Measurements from ENCODE around the gene LSP1. TPM values are rescaled to one million over a fixed set of nuclear protein-coding genes. Genes with fewer than 3 reads are reported as not detected.
A peak's percentile ranks its signal among the peaks of the same experiment; 100 is the strongest.

Gene LSP1
- total and polyA plus RNA-seq, 2 of the 13 experiments (the other 11 are each of a cell fraction or from before 2014, with no cell fraction given), result 0.59 to 1.00 TPM

GRCh38 chr11:1877211-1878136, 24.6 kb downstream of the LSP1 start (continued):
- TF ChIP-seq ARID3A (IDR thresholded peaks at IDR 0.05; ENCODE audit: low read depth, low read length) (no peak), ZFP91 (CRISPR knock-in tag; IDR thresholded peaks at IDR 0.05; ENCODE audit: borderline replicate concordance) (peak; percentile 22; the same call in 1 of the 2 replicates), SNAI1 (CRISPR knock-in tag; IDR thresholded peaks at IDR 0.05; ENCODE audit: borderline replicate concordance) (no peak), ZNF670 (CRISPR knock-in tag; IDR thresholded peaks at IDR 0.05; ENCODE audit: borderline replicate concordance) (no peak), ZSCAN5A (CRISPR knock-in tag; IDR thresholded peaks at IDR 0.05; ENCODE audit: borderline replicate concordance) (no peak), ZNF687 (CRISPR knock-in tag; IDR thresholded peaks at IDR 0.05) (peak; percentile 80), HIC2 (CRISPR knock-in tag; IDR thresholded peaks at IDR 0.05; ENCODE audit: low read depth) (no peak; the same call in 1 of the 2 replicates), MZF1 (CRISPR knock-in tag; IDR thresholded peaks at IDR 0.05; ENCODE audit: borderline replicate concordance) (no peak), STAT6 (CRISPR knock-in tag; IDR thresholded peaks at IDR 0.05; ENCODE audit: borderline replicate concordance) (no peak), FOSL2 (CRISPR knock-in tag; IDR thresholded peaks at IDR 0.05) (peak; percentile 45; the same call in 1 of the 2 replicates)

All from HepG2 (cell line).